SK-N-SH (cell line): ENCODE measurements around the gene MFSD6L. TPM values are rescaled to one million over a fixed set of nuclear protein-coding genes. Genes with fewer than 3 reads are reported as not detected.

Experiments used
- CTCF ChIA-PET: fragments of 300-600, 350-600 bp; formaldehyde crosslinking; extraction: SDS; loops from one replicate; lab custom pipeline; 2021; lab: Yijun Ruan, JAX
- POLR2A ChIA-PET: fragments of 350-600 bp; sonication (Branson Sonifier 250); formaldehyde crosslinking; extraction: SDS; loops from one replicate; lab custom pipeline; 2020; ENCODE audit warnings: antibody characterized with exemption, inconsistent platforms; lab: Yijun Ruan, JAX
- DNase-seq: peaks from one replicate; pipeline ENCODE4 v3.0.0; 2012
- H2AFZ ChIP-seq: fragments of 200-600 bp; sonication (generic); 2 replicates; pipeline ENCODE4 v1.8.1; 2016; ENCODE audit warnings: antibody characterized with exemption, mild to moderate bottlenecking, low read depth
- H3F3A ChIP-seq: fragments of 200-600 bp; sonication (generic); replicated peaks from 2 replicates; pipeline ENCODE3; 2016; ENCODE audit warnings: antibody characterized with exemption, mild to moderate bottlenecking; ENCODE audit not compliant: insufficient read depth
- H3K27ac ChIP-seq, 2 experiments: fragments of 200-500 bp in 1 of 2; fragments of 200-600 bp in 1 of 2; sonication (Bioruptor generic) in 1 of 2; sonication (generic), shearing (Covaris generic) in 1 of 2; 2 replicates each; pipeline versions ENCODE4 v1.5.1 to v1.6.1; 2014 to 2016; ENCODE audit warnings: low read depth in 2 of 2, inconsistent platforms in 1 of 2, low read length in 1 of 2, mild to moderate bottlenecking in 1 of 2, mixed read lengths in 1 of 2
- H3K27me3 ChIP-seq: fragments of 200-600 bp; sonication (generic), shearing (Covaris generic); 2 replicates; pipeline ENCODE4 v1.6.1; 2016; ENCODE audit warnings: mixed run types; ENCODE audit not compliant: insufficient read depth
- H3K36me3 ChIP-seq, 2 experiments: fragments of 200-500 bp in 1 of 2; fragments of 200-600 bp in 1 of 2; sonication (Bioruptor generic) in 1 of 2; sonication (generic) in 1 of 2; replicated peaks in 1 of 2; 2 replicates each; pipeline versions ENCODE3 to v1.5.1; 2014 to 2016; ENCODE audit warnings: low read length in 1 of 2, mild to moderate bottlenecking in 1 of 2; ENCODE audit not compliant: insufficient read depth in 2 of 2, control insufficient read depth in 1 of 2
- H3K4me1 ChIP-seq, 2 experiments: fragments of 200-500 bp in 1 of 2; fragments of 200-600 bp in 1 of 2; sonication (Bioruptor generic) in 1 of 2; sonication (generic), shearing (Covaris generic) in 1 of 2; 2 replicates each; pipeline versions ENCODE4 v1.5.1 to v1.6.1; 2014 to 2016; ENCODE audit warnings: low read depth in 1 of 2, low read length in 1 of 2, mixed run types in 1 of 2; ENCODE audit not compliant: insufficient read depth in 2 of 2, control insufficient read depth in 1 of 2
- H3K4me2 ChIP-seq: fragments of 200-600 bp; sonication (generic), shearing (Covaris generic); 2 replicates; pipeline ENCODE4 v1.6.1; 2017; ENCODE audit warnings: mixed run types
- H3K4me3 ChIP-seq, 2 experiments: fragments of 200-500 bp in 1 of 2; fragments of 200-600 bp in 1 of 2; sonication (Bioruptor generic) in 1 of 2; sonication (generic), shearing (Covaris generic) in 1 of 2; 2 replicates each; pipeline versions ENCODE4 v1.5.1 to v1.8.1; 2014 to 2016; ENCODE audit warnings: low read depth in 2 of 2, inconsistent platforms in 1 of 2, low read length in 1 of 2, mild to moderate bottlenecking in 1 of 2, mixed read lengths in 1 of 2, moderate library complexity in 1 of 2
- H3K79me2 ChIP-seq: fragments of 200-600 bp; sonication (generic); 2 replicates; pipeline ENCODE4 v1.8.1; 2017; ENCODE audit warnings: mild to moderate bottlenecking; ENCODE audit not compliant: insufficient read depth
- H3K9ac ChIP-seq: fragments of 200-600 bp; sonication (generic); 2 replicates; pipeline ENCODE4 v1.6.1; 2017; ENCODE audit warnings: mixed run types
- H3K9me2 ChIP-seq: fragments of 200-600 bp; sonication (generic); 2 replicates; pipeline ENCODE4 v1.6.1; 2017; ENCODE audit warnings: mixed run types
- H3K9me3 ChIP-seq: fragments of 200-600 bp; sonication (generic); 2 replicates; pipeline ENCODE4 v1.6.1; 2017; ENCODE audit warnings: mixed run types, mild to moderate bottlenecking, moderate library complexity
- H4K20me1 ChIP-seq: fragments of 200-600 bp; sonication (generic); 2 replicates; pipeline ENCODE4 v1.6.1; 2017; ENCODE audit warnings: mild to moderate bottlenecking, mixed run types; ENCODE audit not compliant: insufficient read depth
- ELF1 ChIP-seq: IDR thresholded peaks from 2 replicates; pipeline ENCODE4 v1.4.0; 2012
- EZH2phosphoT487 ChIP-seq: fragments of 200-600 bp; sonication (generic); IDR thresholded peaks from 2 replicates; pipeline ENCODE4 v1.6.1; 2017; ENCODE audit warnings: low read depth, mixed run types, mild to moderate bottlenecking, antibody characterized with exemption, moderate library complexity, borderline replicate concordance
- FOSL2 ChIP-seq: IDR thresholded peaks from 2 replicates; pipeline ENCODE4 v1.4.0; 2012; ENCODE audit warnings: low read depth, mild to moderate bottlenecking, moderate library complexity, borderline replicate concordance
- IRF3 ChIP-seq: fragments of 150-350 bp; IDR thresholded peaks from 2 replicates; pipeline ENCODE4 v1.6.1; 2016; ENCODE audit warnings: mild to moderate bottlenecking, low read depth, low read length
- JUND ChIP-seq: IDR thresholded peaks from 2 replicates; pipeline ENCODE4 v1.4.0; 2012
- MEF2A ChIP-seq: IDR thresholded peaks from 2 replicates; pipeline ENCODE4 v1.4.0; 2012; ENCODE audit warnings: low read depth, borderline replicate concordance
- MXI1 ChIP-seq: IDR thresholded peaks from 2 replicates; pipeline ENCODE4 v1.6.1; 2012; ENCODE audit warnings: mild to moderate bottlenecking, low read depth, low read length, improper control_type of control experiment
- NRF1 ChIP-seq: IDR thresholded peaks from 2 replicates; pipeline ENCODE4 v1.6.1; 2012; ENCODE audit warnings: low read depth, mild to moderate bottlenecking, low read length
- POLR2AphosphoS5 ChIP-seq: IDR thresholded peaks from 2 replicates; pipeline ENCODE4 v1.6.1; 2012; ENCODE audit warnings: low read depth, low read length
- REST ChIP-seq: IDR thresholded peaks from 2 replicates; pipeline ENCODE4 v1.6.1; 2012; ENCODE audit warnings: mild to moderate bottlenecking, low read depth, low read length, moderate library complexity
- SIN3A ChIP-seq: IDR thresholded peaks from 2 replicates; pipeline ENCODE4 v1.6.1; 2012; ENCODE audit warnings: low read depth, mild to moderate bottlenecking, low read length, moderate library complexity, borderline replicate concordance
- SMC3 ChIP-seq: IDR thresholded peaks from 2 replicates; pipeline ENCODE4 v1.6.1; 2012; ENCODE audit warnings: low read depth, low read length, improper control_type of control experiment
- TCF12 ChIP-seq: IDR thresholded peaks from 2 replicates; pipeline ENCODE4 v1.4.0; 2012
- TEAD4 ChIP-seq: IDR thresholded peaks from 2 replicates; pipeline ENCODE4 v1.4.0; 2012; ENCODE audit warnings: mild to moderate bottlenecking, borderline replicate concordance; ENCODE audit not compliant: insufficient read depth
- USF1 ChIP-seq: IDR thresholded peaks from 2 replicates; pipeline ENCODE4 v1.4.0; 2012; ENCODE audit warnings: low read depth, borderline replicate concordance
- YY1 ChIP-seq: IDR thresholded peaks from 2 replicates; pipeline ENCODE4 v1.4.0; 2012; ENCODE audit warnings: low read depth, mild to moderate bottlenecking
- WGBS: methylation state at CpG from one replicate; pipeline ENCODE4 v1.1.6; 2017; ENCODE audit warnings: low lambda C conversion rate; 5-methylcytosine and 5-hydroxymethylcytosine counted together
- polyA plus RNA-seq, 3 experiments: library from polyadenylated mRNA; depleted of rRNA; stranded (reverse); fragments of >200 nt; gene quantifications; 2 replicates each; pipeline ENCODE4 v1.2.3, GENCODE V29; 2012
- TF ChIP-seq, protein P1 (sequence below): IDR thresholded peaks from 2 replicates; pipeline ENCODE4 v1.4.0; 2012; ENCODE audit warnings: low read depth

MFSD6L gene
- polyA plus RNA-seq, 1 of the 3 experiments (the other 2 are of a cell fraction): not detected

DNA sequence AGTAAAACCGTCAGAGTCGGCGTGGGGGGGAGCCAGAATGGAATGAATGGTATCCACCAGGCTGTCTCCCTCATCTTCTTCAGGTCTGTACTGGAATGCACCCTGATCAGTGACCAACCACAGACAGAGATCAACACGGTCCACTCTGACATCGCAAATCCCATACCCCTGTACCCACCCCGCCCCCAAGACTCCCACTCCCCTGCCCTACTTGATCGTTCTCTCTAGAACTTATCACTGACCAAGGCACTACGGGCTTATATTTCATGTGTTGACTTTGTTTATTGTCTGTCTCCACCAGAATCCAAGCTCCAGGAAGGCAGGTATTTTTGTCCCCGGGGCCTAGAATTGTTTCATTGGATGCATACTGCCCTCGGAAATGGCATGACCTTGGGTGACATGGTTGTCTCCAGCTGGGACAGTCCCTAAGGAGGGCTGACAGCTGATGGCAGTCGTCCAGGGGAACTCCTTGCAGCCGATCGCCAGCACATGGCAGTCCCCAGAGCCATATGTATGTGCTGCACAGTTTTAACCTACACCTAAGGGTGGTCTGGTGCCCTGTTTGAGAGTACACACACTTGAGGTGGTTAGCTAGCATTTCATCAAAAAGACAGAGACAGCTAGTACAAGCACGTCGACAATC lies 526 bp upstream of the MFSD6L start:
- Histone ChIP-seq H3F3A (no peaks in the 10 kb centered on the region), H3K4me2 (no peak overlapping the region), H3K9ac (no peak overlapping the region), H3K27me3 (peaks cover 61% of the 10 kb centered on the region), H3K36me3 (no peaks in the 10 kb centered on the region), H3K9me2 (no peaks in the 10 kb centered on the region), H3K79me2 (no peaks in the 10 kb centered on the region), H4K20me1 (no peaks in the 10 kb centered on the region), H2AFZ (no peak overlapping the region), H3K27ac (no peak overlapping the region), H3K9me3 (no peaks in the 10 kb centered on the region), H3K4me1 (no peaks in the 10 kb centered on the region), H3K4me3 (no peak overlapping the region)
- POLR2A ChIA-PET: no interaction called here
- CTCF ChIA-PET: interaction anchor here (2.2 kb wide), 1 partner anchor 14 kb away, joined by 15 read pairs; no protein-coding TSS in a partner anchor
- 33% methylated on average over 12 of the region's 15 CpGs for WGBS
- DNase-seq: no peak
- TF ChIP-seq FOSL2: no peak
- no peak for TF ChIP-seq ELF1
- no peak for TF ChIP-seq NRF1
- TF ChIP-seq IRF3: no peak
- TF ChIP-seq POLR2AphosphoS5: no peak
- no peak for TF ChIP-seq SMC3
- TF ChIP-seq TEAD4: no peak
- no peak for TF ChIP-seq SIN3A
- TF ChIP-seq EZH2phosphoT487: no peak
- TF ChIP-seq MXI1: no peak
- TF ChIP-seq YY1: no peak
- no peak for TF ChIP-seq REST
- no peak for TF ChIP-seq MEF2A
- no peak for TF ChIP-seq JUND
- TF ChIP-seq, protein P1, sequence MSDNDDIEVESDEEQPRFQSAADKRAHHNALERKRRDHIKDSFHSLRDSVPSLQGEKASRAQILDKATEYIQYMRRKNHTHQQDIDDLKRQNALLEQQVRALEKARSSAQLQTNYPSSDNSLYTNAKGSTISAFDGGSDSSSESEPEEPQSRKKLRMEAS: no peak
- no peak for TF ChIP-seq USF1
- TF ChIP-seq TCF12: no peak
